Skeletal muscle tissue (tissue), 4 donors: ENCODE data around the gene SPOCK2. TPM values are rescaled to one million over a fixed set of nuclear protein-coding genes. Genes with fewer than 3 reads are reported as not detected.

ENCODE experiments used
- H3K27ac ChIP-seq: one replicate; pipeline ENCODE4 v1.7.0; 2013; ENCODE audit warnings: mild to moderate bottlenecking, low read depth, low read length, inconsistent platforms
- H3K27me3 ChIP-seq, 3 donors: one replicate each; pipeline ENCODE4 v1.7.0; 2013; ENCODE audit warnings: low read length in 3 of 3; ENCODE audit not compliant: control insufficient read depth in 3 of 3, insufficient read depth in 3 of 3
- H3K36me3 ChIP-seq, 3 donors: one replicate each; pipeline ENCODE4 v1.7.0; 2013; ENCODE audit warnings: low read length in 3 of 3; ENCODE audit not compliant: control insufficient read depth in 3 of 3, insufficient read depth in 3 of 3
- H3K4me1 ChIP-seq, 3 donors: one replicate each; pipeline ENCODE4 v1.7.0; 2013; ENCODE audit warnings: low read length in 3 of 3, mild to moderate bottlenecking in 3 of 3; ENCODE audit not compliant: control insufficient read depth in 3 of 3, insufficient read depth in 3 of 3
- H3K4me3 ChIP-seq, 3 donors: one replicate each; pipeline ENCODE4 v1.7.0; 2013; ENCODE audit warnings: low read length in 3 of 3
- H3K9ac ChIP-seq, 3 donors: one replicate each; pipeline ENCODE4 v1.7.0; 2013; ENCODE audit warnings: low read length in 3 of 3, mild to moderate bottlenecking in 3 of 3, moderate library complexity in 2 of 3, low read depth in 1 of 3
- H3K9me3 ChIP-seq, 3 donors: one replicate each; pipeline ENCODE4 v1.7.0; 2013; ENCODE audit warnings: low read length in 3 of 3; ENCODE audit not compliant: control insufficient read depth in 3 of 3
- total RNA-seq: library from RNA; depleted of rRNA; stranded (reverse); fragments of >200 nt; gene quantifications from one replicate; pipeline ENCODE4 v1.2.3, GENCODE V29; 2014
- donor health status: Osteomylitis.

Gene SPOCK2
- total RNA-seq, 1 donor from 2014 or later, result 2.6 TPM

- H3K36me3 ChIP-seq, result no peaks in the 10 kb centered on the region
- H3K27ac ChIP-seq, result no peak overlapping the region
- H3K27me3 ChIP-seq, result peaks cover 0 to 2% (median 0%) of the 10 kb centered on the region in 3 donors
These were observed 29.1 kb downstream of the SPOCK2 start for GRCh38 chr10:72058989-72059842.

DNA sequence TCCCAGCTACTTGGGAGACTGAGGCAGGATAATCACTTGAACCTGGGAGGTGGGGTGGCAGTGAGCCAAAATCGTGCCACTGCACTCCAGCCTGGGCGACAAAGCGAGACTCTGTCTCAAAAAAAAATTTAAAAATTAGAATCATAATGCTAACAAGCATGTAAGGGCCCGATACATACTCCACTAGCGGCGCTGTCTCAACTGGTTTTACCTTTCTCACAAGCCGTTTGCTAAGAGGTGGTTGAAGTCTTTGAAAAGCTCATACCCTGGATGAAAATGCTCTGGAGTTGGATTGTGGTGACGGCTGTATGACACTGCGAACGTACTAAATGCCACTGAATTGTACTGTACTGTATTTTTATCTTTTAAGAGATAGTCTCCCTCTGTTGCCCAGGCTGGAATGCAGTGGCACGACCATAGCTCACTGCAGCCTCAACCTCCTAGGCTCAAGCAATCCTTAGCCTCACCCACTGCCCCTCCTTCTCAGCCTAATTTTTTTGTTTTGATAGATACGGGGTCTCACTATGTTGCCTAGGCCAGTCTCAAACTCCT lies 29.9 kb downstream of the SPOCK2 start:
- Histone ChIP-seq H3K27ac (no peak overlapping the region), H3K4me1 (peaks cover 0 to 5% (median 0%) of the 10 kb centered on the region in 3 donors), H3K36me3 (no peaks in the 10 kb centered on the region), H3K9me3 (no peaks in the 10 kb centered on the region), H3K27me3 (peaks cover 0 to 2% (median 0%) of the 10 kb centered on the region in 3 donors), H3K9ac (no peak overlapping the region), H3K4me3 (no peak overlapping the region)

More at GRCh38 chr10:72058989-72059842, 29.1 kb downstream of the SPOCK2 start:
- no peak overlapping the region for H3K9ac ChIP-seq
- no peaks in the 10 kb centered on the region for H3K9me3 ChIP-seq
- H3K4me3 ChIP-seq, result no peak overlapping the region
- peaks cover 0 to 5% (median 0%) of the 10 kb centered on the region in 3 donors for H3K4me1 ChIP-seq

GRCh38 chr10:72056932-72057751 lies 31.2 kb downstream of the SPOCK2 start:
- no peak overlapping the region for H3K4me3 ChIP-seq
- H3K36me3 ChIP-seq, result no peaks in the 10 kb centered on the region
- H3K9me3 ChIP-seq, result no peaks in the 10 kb centered on the region
- no peak overlapping the region for H3K9ac ChIP-seq
- peaks cover 0 to 5% (median 0%) of the 10 kb centered on the region in 3 donors for H3K4me1 ChIP-seq
- no peak overlapping the region for H3K27ac ChIP-seq
- H3K27me3 ChIP-seq, result peaks cover 0 to 2% (median 0%) of the 10 kb centered on the region in 3 donors

DNA sequence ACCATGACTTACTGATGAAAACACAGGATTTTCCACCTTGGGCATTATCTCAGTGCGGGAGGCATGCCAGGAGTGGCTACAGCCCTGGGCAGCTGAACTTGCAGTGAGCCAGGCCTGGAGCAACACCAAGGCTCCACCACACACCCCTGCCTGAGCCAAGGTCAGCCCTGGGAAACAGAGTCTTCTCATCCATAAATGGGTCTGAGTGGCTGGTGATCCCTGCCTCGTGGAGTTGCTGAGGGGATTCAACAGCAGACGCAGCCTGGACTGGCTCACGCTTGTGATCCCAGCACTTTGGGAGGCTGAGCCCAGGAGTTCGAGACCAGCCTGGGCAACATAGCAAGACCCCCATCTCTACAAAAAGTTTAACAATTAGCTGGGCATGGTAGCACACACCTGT lies 32.2 kb downstream of the SPOCK2 start:
- peaks cover 0 to 2% (median 0%) of the 10 kb centered on the region in 3 donors for H3K27me3 ChIP-seq
- no peaks in the 10 kb centered on the region for H3K9me3 ChIP-seq
- H3K4me1 ChIP-seq, result peaks cover 0 to 5% (median 0%) of the 10 kb centered on the region in 3 donors
- no peak overlapping the region for H3K4me3 ChIP-seq
- H3K9ac ChIP-seq, result no peak overlapping the region
- H3K27ac ChIP-seq, result no peak overlapping the region
- H3K36me3 ChIP-seq, result no peaks in the 10 kb centered on the region

GRCh38 chr10:72053690-72054089 lies 34.7 kb downstream of the SPOCK2 start:
- Histone ChIP-seq H3K9me3 (no peaks in the 10 kb centered on the region), H3K36me3 (no peaks in the 10 kb centered on the region), H3K4me3 (no peak overlapping the region), H3K27me3 (no peaks in the 10 kb centered on the region), H3K4me1 (peaks cover 0 to 5% (median 5%) of the 10 kb centered on the region in 3 donors), H3K27ac (no peak overlapping the region), H3K9ac (no peak overlapping the region)

GRCh38 chr10:72050873-72051272 lies 37.5 kb downstream of the SPOCK2 start:
- Histone ChIP-seq H3K27ac (no peak overlapping the region), H3K9ac (no peak overlapping the region), H3K36me3 (no peaks in the 10 kb centered on the region), H3K27me3 (no peaks in the 10 kb centered on the region), H3K4me1 (peaks cover 0 to 5% (median 2%) of the 10 kb centered on the region in 3 donors), H3K4me3 (no peak overlapping the region), H3K9me3 (peaks cover 0 to 4% (median 0%) of the 10 kb centered on the region in 3 donors)

- H3K27me3 ChIP-seq, result no peaks in the 10 kb centered on the region
- H3K4me1 ChIP-seq, result peaks cover 0 to 5% (median 0%) of the 10 kb centered on the region in 3 donors
- H3K4me3 ChIP-seq, result no peak overlapping the region
- H3K9me3 ChIP-seq, result peaks cover 0 to 4% (median 0%) of the 10 kb centered on the region in 3 donors
- no peak overlapping the region for H3K9ac ChIP-seq
- H3K36me3 ChIP-seq, result no peaks in the 10 kb centered on the region
- H3K27ac ChIP-seq, result no peak overlapping the region
These were observed 38.2 kb downstream of the SPOCK2 start for GRCh38 chr10:72049969-72050781.

GRCh38 chr10:72049472-72049871 lies 38.9 kb downstream of the SPOCK2 start:
- Histone ChIP-seq H3K9ac (no peak overlapping the region), H3K9me3 (peaks cover 0 to 4% (median 0%) of the 10 kb centered on the region in 3 donors), H3K4me1 (peaks cover 3 to 7% (median 3%) of the 10 kb centered on the region in 3 donors), H3K36me3 (no peaks in the 10 kb centered on the region), H3K27ac (no peak overlapping the region), H3K27me3 (no peaks in the 10 kb centered on the region), H3K4me3 (no peak overlapping the region)

DNA sequence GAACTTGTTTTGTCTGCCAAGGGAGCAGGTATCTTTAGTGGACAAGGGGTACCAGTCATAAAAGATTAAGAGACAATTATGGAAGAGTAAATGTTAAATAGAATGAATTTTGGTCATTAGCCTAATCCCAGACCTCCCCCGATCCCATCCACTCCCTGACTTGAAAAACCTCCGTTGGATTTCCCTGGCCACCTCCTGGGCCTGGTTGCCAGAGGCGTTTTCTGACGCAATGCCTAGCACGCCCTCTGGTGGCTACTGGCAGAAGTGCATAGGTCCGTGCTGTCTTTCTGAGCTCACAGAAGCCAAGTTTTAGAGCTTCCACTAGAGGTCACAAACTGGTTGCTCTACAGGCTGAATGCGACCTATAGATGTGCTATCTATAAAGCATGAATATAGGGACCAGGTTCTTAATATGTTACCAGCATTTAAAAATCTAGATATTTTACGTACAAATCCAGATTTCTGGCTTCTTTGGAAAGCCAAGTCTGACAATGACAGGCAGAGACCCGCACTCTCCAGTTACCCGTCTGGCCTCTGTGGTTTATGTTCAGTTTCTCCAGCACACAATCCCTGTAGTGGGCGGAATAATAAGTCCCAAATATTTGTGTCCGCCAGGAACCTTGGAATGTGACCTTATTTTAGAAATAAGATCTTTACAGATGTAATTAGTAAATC lies 39.8 kb downstream of the SPOCK2 start:
- H3K9ac ChIP-seq, result no peak overlapping the region
- no peak overlapping the region for H3K27ac ChIP-seq

More for the DNA sequence above, 39.8 kb downstream of the SPOCK2 start:
- Histone ChIP-seq H3K4me1 (peaks cover 6 to 14% (median 7%) of the 10 kb centered on the region in 3 donors), H3K9me3 (peaks cover 0 to 4% (median 0%) of the 10 kb centered on the region in 3 donors), H3K36me3 (no peaks in the 10 kb centered on the region), H3K4me3 (no peak overlapping the region), H3K27me3 (no peaks in the 10 kb centered on the region)
